Common myeloid progenitor, CD34-positive (primary cell): Measurements from ENCODE around the gene HLA-B.

Experiments
- CTCF ChIA-PET: fragments of 350-600 bp; sonication (Branson Sonifier 250); formaldehyde crosslinking; loops from one replicate; lab custom pipeline; 2021; ENCODE audit warnings: antibody characterized with exemption; lab: Charles Lee
- POLR2A ChIA-PET: fragments of 350-600 bp; sonication (Branson Sonifier 250); formaldehyde crosslinking; loops from one replicate; lab custom pipeline; 2021; ENCODE audit warnings: antibody characterized with exemption; lab: Charles Lee
- DNase-seq, 3 donors: peaks; one replicate each; pipeline versions ENCODE4 v3.0.0 to v3.0.0-alpha.2; 2013
- H3K27ac ChIP-seq, 2 experiments: 1 replicate in 1 of 2; 2 replicates in 1 of 2; pipeline ENCODE4 v1.7.0; 2013; ENCODE audit warnings: inconsistent platforms in 2 of 2, low read length in 2 of 2, mild to moderate bottlenecking in 2 of 2, low read depth in 1 of 2, moderate library complexity in 1 of 2; ENCODE audit not compliant: severe bottlenecking in 2 of 2, insufficient read depth in 1 of 2, poor library complexity in 1 of 2
- H3K27me3 ChIP-seq, 5 experiments: replicated peaks in 2 of 5; 1 replicate in 3 of 5; 2 replicates in 2 of 5; pipeline versions ENCODE4 v1.6.1 to v1.7.0; 2013; ENCODE audit warnings: low read length in 4 of 5, mild to moderate bottlenecking in 2 of 5, moderate library complexity in 2 of 5, inconsistent platforms in 1 of 5; ENCODE audit not compliant: insufficient read depth in 5 of 5, control insufficient read depth in 4 of 5
- H3K36me3 ChIP-seq, 4 experiments: 1 replicate in 2 of 4; 2 replicates in 2 of 4; pipeline versions ENCODE4 v1.6.1 to v1.7.0; 2013; ENCODE audit warnings: low read length in 3 of 4, control low read depth in 1 of 4, mild to moderate bottlenecking in 1 of 4; ENCODE audit not compliant: control insufficient read depth in 4 of 4, insufficient read depth in 4 of 4
- H3K4me1 ChIP-seq, 4 experiments: 1 replicate in 3 of 4; 2 replicates in 1 of 4; pipeline versions ENCODE4 v1.6.1 to v1.7.1; 2013; ENCODE audit warnings: low read length in 3 of 4, mild to moderate bottlenecking in 3 of 4, control low read depth in 1 of 4, inconsistent platforms in 1 of 4, moderate library complexity in 1 of 4; ENCODE audit not compliant: control insufficient read depth in 4 of 4, insufficient read depth in 4 of 4; ENCODE audit errors: control extremely low read depth in 1 of 4
- H3K4me3 ChIP-seq, 7 experiments: 1 replicate in 4 of 7; 2 replicates in 3 of 7; pipeline versions ENCODE4 v1.5.1 to v1.7.0; 2013; ENCODE audit warnings: mild to moderate bottlenecking in 7 of 7, low read length in 6 of 7, moderate library complexity in 6 of 7, inconsistent platforms in 2 of 7, low read depth in 2 of 7, control low read depth in 1 of 7; ENCODE audit not compliant: insufficient read depth in 4 of 7, control insufficient read depth in 1 of 7; ENCODE audit errors: extremely low read depth in 1 of 7
- H3K9me3 ChIP-seq, 5 experiments: 1 replicate in 4 of 5; 2 replicates in 1 of 5; pipeline versions ENCODE4 v1.6.1 to v1.7.1; 2013; ENCODE audit warnings: low read length in 4 of 5, mild to moderate bottlenecking in 2 of 5, inconsistent platforms in 1 of 5, low read depth in 1 of 5, moderate library complexity in 1 of 5; ENCODE audit not compliant: control insufficient read depth in 4 of 5, insufficient read depth in 2 of 5; ENCODE audit errors: control extremely low read depth in 1 of 5
- WGBS: methylation state at CpG from one replicate; pipeline ENCODE4 v1.1.5; 2013; ENCODE audit not compliant: insufficient coverage; 5-methylcytosine and 5-hydroxymethylcytosine counted together

The HLA-B gene

DNA sequence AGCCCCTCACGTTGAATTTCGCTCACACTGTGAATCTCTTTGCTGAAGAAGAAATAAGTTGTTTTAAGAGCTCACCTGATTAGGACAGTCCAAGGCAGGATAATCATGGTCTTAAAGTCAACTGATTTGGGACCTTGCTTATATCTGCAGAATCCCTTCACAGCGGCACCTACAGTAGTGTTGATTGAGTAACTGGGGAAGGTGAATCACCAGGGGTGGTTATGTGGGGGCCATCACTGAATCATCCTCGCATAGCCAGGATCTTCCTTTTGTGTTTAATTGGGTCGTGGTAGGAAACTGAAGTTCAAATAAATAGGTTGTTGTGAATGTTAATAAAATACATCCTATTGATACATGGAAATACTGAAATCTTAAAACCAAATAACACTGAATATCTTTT lies 26.2 kb upstream of the HLA-B start:
- Histone ChIP-seq H3K27ac (no peak overlapping the region), H3K4me1 (no peaks in the 10 kb centered on the region), H3K27me3 (peaks cover 0 to 2% (median 0%) of the 10 kb centered on the region in 5 experiments), H3K4me3 (no peak overlapping the region), H3K9me3 (no peaks in the 10 kb centered on the region), H3K36me3 (no peaks in the 10 kb centered on the region)
- WGBS = 100% methylated on average over 2 of the region's 5 CpGs
- ChIA-PET CTCF (interaction anchor here (0.6 to 1.6 kb wide), 3 partner anchors 14 to 1267 kb away, joined by 3 to 7 read pairs (median 3); no protein-coding TSS in a partner anchor), POLR2A (no interaction called here)
- DNase-seq = no peak

DNA sequence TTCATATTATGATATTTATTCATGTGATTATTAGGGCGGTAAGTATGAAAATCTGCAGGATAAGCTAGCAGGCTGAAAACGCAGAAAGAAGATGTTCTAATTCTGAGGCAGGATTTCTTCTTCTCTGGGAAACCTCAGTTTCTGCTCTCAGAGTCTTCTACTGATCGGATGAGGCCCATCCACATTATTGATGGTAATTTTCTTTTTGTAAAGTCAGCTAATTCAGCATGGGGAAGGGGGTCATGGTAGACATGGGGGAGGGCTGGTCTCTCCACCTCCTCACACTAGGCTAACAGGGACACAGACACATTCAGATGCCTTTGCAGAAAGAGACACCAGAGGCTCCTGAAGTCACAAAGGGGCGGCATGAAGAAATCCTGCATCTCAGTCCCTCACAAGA lies 24.7 kb upstream of the HLA-B start:
- Histone ChIP-seq H3K9me3 (no peaks in the 10 kb centered on the region), H3K27me3 (peaks cover 0 to 2% (median 0%) of the 10 kb centered on the region in 5 experiments), H3K4me1 (no peaks in the 10 kb centered on the region), H3K27ac (no peak overlapping the region), H3K4me3 (no peak overlapping the region), H3K36me3 (no peaks in the 10 kb centered on the region)
- DNase-seq = no peak
- ChIA-PET CTCF (interaction anchor here (0.9 to 2.4 kb wide), 6 partner anchors 11 to 570 kb away, joined by 3 to 9 read pairs (median 5); no protein-coding TSS in a partner anchor), POLR2A (no interaction called here)
- WGBS = 94% methylated on average over 3 of the region's 4 CpGs

DNA sequence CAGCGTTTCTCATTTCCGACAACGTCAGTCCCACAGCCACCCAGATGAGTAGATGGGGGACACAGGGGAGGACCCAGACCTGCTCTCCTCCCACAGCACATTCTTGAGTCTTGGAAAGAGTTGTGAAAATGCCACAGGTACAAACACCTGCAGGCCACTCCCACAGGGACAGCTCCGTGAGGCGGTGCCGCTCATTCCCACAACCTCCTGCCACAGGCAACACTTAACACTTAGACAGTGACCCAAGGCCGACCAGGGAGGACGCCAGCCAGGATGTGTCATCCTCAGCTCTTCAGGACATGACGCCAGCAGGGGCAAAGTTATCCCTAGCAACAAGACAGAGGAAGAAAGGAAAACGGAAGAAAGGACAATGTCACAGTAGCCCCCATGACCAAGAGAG lies 22.9 kb upstream of the HLA-B start:
- CTCF ChIA-PET = interaction anchor here (0.8 to 2.4 kb wide), 3 partner anchors 9 to 62 kb away, joined by 4 to 9 read pairs (median 7); no protein-coding TSS in a partner anchor
- no peak overlapping the region for H3K4me3 ChIP-seq
- DNase-seq = no peak
- POLR2A ChIA-PET = no interaction called here
- H3K9me3 ChIP-seq = no peaks in the 10 kb centered on the region
- 65% methylated on average over 10 of the region's 10 CpGs for WGBS
- H3K27me3 ChIP-seq = peaks cover 0 to 2% (median 0%) of the 10 kb centered on the region in 5 experiments
- H3K36me3 ChIP-seq = no peaks in the 10 kb centered on the region
- H3K4me1 ChIP-seq = no peaks in the 10 kb centered on the region
- H3K27ac ChIP-seq = no peak overlapping the region

DNA sequence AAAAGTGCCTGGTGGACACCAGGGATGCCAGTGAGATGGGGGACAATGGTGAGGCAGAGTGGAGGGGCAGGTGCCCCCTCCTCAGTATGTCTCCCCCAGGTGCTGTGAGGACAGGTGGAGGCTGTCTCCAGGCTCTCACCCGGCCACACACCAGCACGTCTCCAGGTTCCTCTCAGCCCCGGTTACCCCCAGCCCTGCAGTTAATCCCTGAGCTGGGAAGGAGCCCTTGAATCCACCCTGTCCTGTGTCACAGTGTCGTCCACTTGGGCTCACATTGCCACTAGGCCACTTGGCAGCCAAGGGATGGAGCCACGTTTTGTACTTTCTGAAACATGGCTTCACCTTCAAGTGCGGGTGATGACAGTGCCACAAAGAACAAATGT lies 21.7 kb upstream of the HLA-B start:
- DNase-seq = no peak
- 82% methylated on average over 6 of the region's 6 CpGs for WGBS
- H3K27me3 ChIP-seq = peaks cover 0 to 2% (median 0%) of the 10 kb centered on the region in 5 experiments
- H3K4me3 ChIP-seq = no peak overlapping the region
- ChIA-PET POLR2A (no interaction called here), CTCF (interaction anchor here (1.1 to 6.3 kb wide), 3 partner anchors 13 to 183 kb away, joined by 3 to 28 read pairs (median 26); no protein-coding TSS in a partner anchor)
- no peaks in the 10 kb centered on the region for H3K36me3 ChIP-seq
- no peaks in the 10 kb centered on the region for H3K4me1 ChIP-seq
- no peaks in the 10 kb centered on the region for H3K9me3 ChIP-seq
- H3K27ac ChIP-seq = no peak overlapping the region

DNA sequence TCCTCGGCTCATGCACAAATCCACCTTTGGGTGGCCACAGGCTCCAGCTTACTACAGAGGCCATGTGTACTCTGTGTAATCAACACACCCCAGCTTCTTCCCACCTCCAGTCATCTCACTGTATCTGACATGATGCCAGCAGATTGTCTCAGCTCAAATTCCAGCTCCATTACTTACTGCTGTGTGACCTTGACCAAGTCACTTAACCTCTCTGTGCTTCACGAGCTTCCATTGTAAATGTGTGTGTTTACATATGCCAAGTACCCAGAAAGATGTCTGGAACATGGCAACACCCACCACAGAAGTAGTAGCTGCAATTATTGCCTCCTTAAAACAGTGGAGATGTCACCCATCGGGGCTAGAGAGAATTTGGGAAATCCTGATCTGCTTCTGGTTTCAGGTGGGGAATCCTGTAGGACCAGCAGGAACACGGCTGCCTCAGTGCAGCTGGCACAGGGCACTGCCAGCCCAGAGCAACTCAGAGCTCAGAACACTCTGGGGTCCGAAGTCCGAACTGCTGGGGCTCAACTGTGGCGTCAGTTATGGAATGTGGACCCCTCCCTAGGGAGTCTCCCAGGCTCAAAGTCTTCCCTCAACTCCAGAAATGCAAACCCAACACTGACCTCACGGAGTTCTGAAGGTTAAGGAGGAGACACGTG lies 21.2 kb upstream of the HLA-B start:
- WGBS = 71% methylated on average over 6 of the region's 9 CpGs
- H3K9me3 ChIP-seq = no peaks in the 10 kb centered on the region
- H3K36me3 ChIP-seq = no peaks in the 10 kb centered on the region
- ChIA-PET CTCF (interaction anchor here (1.0 to 6.3 kb wide), 4 partner anchors 12 to 201 kb away, joined by 3 to 28 read pairs (median 14); no protein-coding TSS in a partner anchor), POLR2A (no interaction called here)
- H3K27me3 ChIP-seq = peaks cover 0 to 2% (median 0%) of the 10 kb centered on the region in 5 experiments
- no peak overlapping the region for H3K27ac ChIP-seq
- no peak for DNase-seq
- no peak overlapping the region for H3K4me3 ChIP-seq
- H3K4me1 ChIP-seq = no peaks in the 10 kb centered on the region

DNA sequence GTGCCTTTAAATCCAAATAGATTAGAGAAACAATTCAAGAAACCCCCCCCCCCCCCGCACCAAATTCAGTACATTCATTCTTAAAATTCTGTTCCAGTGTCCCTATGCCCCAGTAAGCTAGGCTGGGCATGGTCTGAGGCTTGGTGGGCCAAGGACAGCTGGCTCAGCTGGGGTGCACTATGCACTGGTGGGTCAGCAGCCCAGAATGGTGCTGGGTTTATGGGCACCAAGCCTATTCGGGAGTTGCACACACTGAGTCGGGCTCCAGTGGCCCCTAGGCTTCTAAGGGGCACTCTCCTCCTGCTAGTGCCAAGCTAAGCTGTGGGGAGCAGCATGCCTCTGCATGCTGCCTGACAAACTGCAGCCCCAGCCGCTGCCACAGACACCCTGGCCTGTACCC lies 20.1 kb upstream of the HLA-B start:
- CTCF ChIA-PET = interaction anchor here (0.6 to 6.3 kb wide), 6 partner anchors 10 to 248 kb away, joined by 3 to 28 read pairs (median 6); no protein-coding TSS in a partner anchor
- POLR2A ChIA-PET = no interaction called here
- Histone ChIP-seq H3K4me3 (no peak overlapping the region), H3K27me3 (peaks cover 0 to 2% (median 0%) of the 10 kb centered on the region in 5 experiments), H3K4me1 (no peaks in the 10 kb centered on the region), H3K36me3 (no peaks in the 10 kb centered on the region), H3K9me3 (peaks cover 0 to 7% (median 0%) of the 10 kb centered on the region in 5 experiments), H3K27ac (no peak overlapping the region)
- DNase-seq = no peak
- WGBS = 63% methylated on average over 3 of the region's 4 CpGs

DNA sequence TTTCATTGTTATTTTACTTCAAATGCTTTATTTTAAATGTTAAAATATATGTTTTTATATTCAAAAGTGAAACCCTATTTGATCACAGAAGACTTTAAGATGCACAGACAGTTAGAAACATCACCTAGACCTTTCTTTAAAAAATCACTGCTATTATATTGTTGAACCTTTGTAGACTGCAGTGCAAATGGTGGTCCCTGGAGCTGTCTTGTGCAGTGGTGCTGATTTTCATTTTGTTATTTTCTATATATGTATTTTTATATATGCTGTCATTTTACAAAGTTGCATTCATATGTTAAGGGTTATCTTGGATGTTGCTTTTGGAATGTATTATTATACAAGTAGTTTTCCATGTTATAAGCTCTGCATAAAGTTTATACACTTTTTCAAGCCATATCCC lies 18.7 kb upstream of the HLA-B start:
- peaks cover 0 to 9% (median 0%) of the 10 kb centered on the region in 5 experiments for H3K9me3 ChIP-seq
- no peak for DNase-seq
- no peaks in the 10 kb centered on the region for H3K4me1 ChIP-seq
- H3K27ac ChIP-seq = no peak overlapping the region
- H3K4me3 ChIP-seq = no peak overlapping the region
- ChIA-PET POLR2A (no interaction called here), CTCF (interaction anchor here (1.1 to 6.3 kb wide), 7 partner anchors 10 to 282 kb away, joined by 3 to 28 read pairs (median 4); no protein-coding TSS in a partner anchor)
- H3K36me3 ChIP-seq = no peaks in the 10 kb centered on the region
- no peaks in the 10 kb centered on the region for H3K27me3 ChIP-seq
